ENCODE data around the gene ZDHHC14. TPM values are rescaled to one million over a fixed set of nuclear protein-coding genes. Genes with fewer than 3 reads are reported as not detected.

The ZDHHC14 gene
- total RNA-seq, 1 experiment from 2014 or later, result 1.7 TPM

DNA sequence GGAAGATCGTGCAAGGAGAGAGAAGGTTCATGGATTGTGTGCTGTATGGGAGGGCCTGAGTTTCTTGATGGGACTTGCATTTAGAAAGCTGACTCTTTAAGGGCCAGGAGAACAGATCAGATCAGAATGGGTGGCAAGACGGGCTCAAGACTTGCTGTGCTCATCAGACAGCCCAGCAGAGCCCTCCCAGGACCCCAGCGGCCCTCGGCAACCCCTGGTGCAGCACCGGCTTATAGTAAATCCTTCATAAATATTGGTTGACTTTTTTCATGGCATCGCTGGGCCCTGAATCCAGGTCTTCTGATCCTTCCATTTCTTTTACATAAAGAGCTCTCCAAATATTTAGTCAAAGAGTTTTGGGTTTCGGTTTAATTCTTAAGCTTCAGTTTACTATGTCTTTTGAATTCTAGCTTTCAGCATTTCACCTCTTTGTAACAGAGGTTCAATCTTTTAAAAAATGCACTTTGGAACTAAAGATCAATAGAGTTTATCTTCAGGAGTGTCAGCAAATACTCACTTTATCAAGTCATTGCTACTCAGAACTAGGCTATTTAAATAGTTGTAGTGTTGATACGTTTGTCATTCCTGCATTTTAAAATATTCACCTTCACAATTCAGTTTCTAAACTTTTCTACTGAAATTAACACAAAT, 205.6 kb downstream of the ZDHHC14 start:
- Histone ChIP-seq H2AFZ (ENCODE audit: low read length) (no peak overlapping the region), H3K18ac (ENCODE audit: insufficient read length, low read depth, low read length) (no peak overlapping the region), H2BK5ac (ENCODE audit: insufficient read length, low read length) (no peak overlapping the region), H4K5ac (ENCODE audit: insufficient read length, low read depth, low read length) (no peak overlapping the region), H3K27ac (ENCODE audit: insufficient read length, low read depth, low read length) (no peak overlapping the region), H4K20me1 (ENCODE audit: control insufficient read depth, insufficient read depth, insufficient read length) (no peaks in the 10 kb centered on the region), H2BK12ac (ENCODE audit: insufficient read length, low read depth, low read length) (no peak overlapping the region), H3K9ac (ENCODE audit: extremely low read depth, insufficient read length, low read length) (no peak overlapping the region), H3K23me2 (ENCODE audit: insufficient read length, low read depth, low read length, poor library complexity, severe bottlenecking) (no peaks in the 10 kb centered on the region), H2BK15ac (ENCODE audit: low read depth, low read length) (no peak overlapping the region), H2AK5ac (ENCODE audit: insufficient read length, low read length) (no peak overlapping the region), H2BK20ac (ENCODE audit: low read depth, low read length, poor library complexity, severe bottlenecking) (no peak overlapping the region), H3K23ac (ENCODE audit: insufficient read length, low read depth, low read length) (no peak overlapping the region), H3K79me2 (ENCODE audit: insufficient read depth, low read length) (no peaks in the 10 kb centered on the region), H3K9me3 (ENCODE audit: control insufficient read depth, low read depth, low read length) (peaks cover 13% of the 10 kb centered on the region), H3K79me1 (ENCODE audit: insufficient read depth, low read depth, low read length, poor library complexity, severe bottlenecking) (no peaks in the 10 kb centered on the region), H3K4me2 (ENCODE audit: insufficient read depth, insufficient read length, low read length) (no peak overlapping the region), H3K27me3 (ENCODE audit: insufficient read depth, low read length) (no peaks in the 10 kb centered on the region), H3K4me1 (ENCODE audit: insufficient read depth, low read length) (no peaks in the 10 kb centered on the region), H3K4ac (ENCODE audit: low read depth, low read length) (no peak overlapping the region), H3T11ph (ENCODE audit: low read length) (no peak overlapping the region), H4K91ac (ENCODE audit: insufficient read length, low read depth, low read length) (no peak overlapping the region), H3K56ac (ENCODE audit: insufficient read length, low read depth, low read length) (no peak overlapping the region), H2BK120ac (ENCODE audit: low read depth, low read length, poor library complexity, severe bottlenecking) (no peak overlapping the region), H4K8ac (replicated peaks; ENCODE audit: insufficient read length, low read depth, low read length) (no peak overlapping the region), H3K14ac (ENCODE audit: insufficient read depth, low read length) (no peak overlapping the region)
- TF ChIP-seq CTCF (conservative IDR thresholded peaks at IDR 0.05), result no peak
- Mint-ChIP-seq H3K4me1 (peaks cover 9 to 10% of the 10 kb centered on the region in 2 experiments), H3K27me3 (ENCODE audit: low read depth) (peaks cover 4% of the 10 kb centered on the region), H3K4me3 (no peak overlapping the region), H3K27ac (no peak overlapping the region), H3K9me3 (peaks cover 40 to 42% of the 10 kb centered on the region in 2 experiments), H3K36me3 (ENCODE audit: insufficient read depth in 1 of 3, low read depth in 3 of 3) (peaks cover 28 to 37% (median 29%) of the 10 kb centered on the region in 3 experiments)
- no CpG with 5 or more reads among the region's 8 CpGs for WGBS (ENCODE audit: extremely low coverage, insufficient read length, low lambda C conversion rate)
- no peak for DNase-seq

Data from H9 (cell line).